ENCODE results near the gene ACBD4.
A peak's percentile ranks its signal among the peaks of the same experiment; 100 is the strongest.

ACBD4 gene

DNA sequence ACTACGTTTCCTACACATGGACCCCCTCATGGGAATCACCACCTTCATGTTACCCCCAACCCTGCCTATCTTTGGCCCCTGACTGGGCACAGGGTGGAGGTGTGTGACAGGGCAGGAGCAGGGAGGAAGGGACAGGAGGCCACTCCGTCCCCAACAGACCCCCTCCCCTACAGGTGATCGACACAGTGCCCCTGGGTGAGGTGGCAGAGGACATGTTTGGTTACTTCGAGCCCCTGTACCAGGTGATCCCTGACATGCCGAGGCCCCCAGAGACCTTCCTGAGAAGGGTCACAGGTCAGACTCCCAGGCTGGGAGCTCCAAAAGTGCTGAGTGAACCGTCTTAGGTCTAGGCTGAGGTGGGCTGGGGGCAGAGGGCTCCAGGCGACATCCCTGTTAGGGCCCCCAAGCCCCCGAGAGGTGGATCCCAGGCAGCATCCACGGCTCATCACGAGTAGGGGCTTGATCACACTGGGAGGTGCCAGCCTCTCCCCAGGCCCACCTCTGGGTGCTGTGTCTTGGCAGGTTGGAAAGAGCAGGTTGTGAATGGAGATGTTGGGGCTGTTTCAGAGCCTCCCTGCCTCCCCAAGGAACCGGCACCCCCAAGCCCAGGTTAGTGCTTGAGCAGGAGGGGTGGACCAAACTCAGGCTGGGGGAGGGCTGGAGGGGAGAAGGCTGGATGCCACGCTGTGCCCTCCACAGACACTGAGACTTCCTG, 1.5 kb downstream of the ACBD4 start:
- no peak for DNase-seq (ENCODE audit: low spot score)

DNA sequence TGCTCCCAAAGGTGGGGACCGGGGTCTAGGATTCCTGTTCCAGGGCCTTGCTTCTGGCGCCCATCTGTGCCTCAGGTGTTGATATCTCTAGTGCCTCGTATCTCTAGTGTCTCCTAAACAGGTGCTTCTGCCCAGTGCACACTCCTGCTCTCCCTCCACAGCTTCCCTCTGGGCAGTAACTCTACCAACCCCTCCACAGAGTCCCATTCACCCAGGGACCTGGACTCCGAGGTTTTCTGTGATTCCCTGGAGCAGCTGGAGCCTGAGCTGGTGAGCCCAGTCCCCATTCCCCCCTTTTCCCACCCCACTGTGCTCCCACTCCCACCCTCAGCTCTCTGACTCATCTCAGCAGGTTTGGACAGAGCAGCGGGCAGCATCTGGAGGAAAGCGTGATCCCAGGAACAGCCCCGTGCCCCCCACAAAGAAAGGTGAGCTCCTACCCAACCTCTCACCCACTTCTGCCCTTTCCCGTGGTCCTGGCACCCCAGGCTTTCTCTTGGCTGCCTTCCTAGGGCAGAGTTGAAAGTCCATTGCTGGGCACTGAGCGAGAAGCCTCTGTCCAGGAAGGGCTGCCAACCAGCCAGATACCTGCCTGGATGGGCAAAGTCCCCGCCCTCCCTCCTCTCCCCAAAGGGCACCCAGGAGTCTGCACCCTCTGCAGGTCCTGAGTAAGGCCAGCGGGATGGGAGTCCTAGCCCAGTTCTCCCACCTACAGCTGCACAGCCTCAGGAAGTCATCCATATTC, 2.2 kb downstream of the ACBD4 start:
- no peak for DNase-seq (ENCODE audit: low spot score)

DNA sequence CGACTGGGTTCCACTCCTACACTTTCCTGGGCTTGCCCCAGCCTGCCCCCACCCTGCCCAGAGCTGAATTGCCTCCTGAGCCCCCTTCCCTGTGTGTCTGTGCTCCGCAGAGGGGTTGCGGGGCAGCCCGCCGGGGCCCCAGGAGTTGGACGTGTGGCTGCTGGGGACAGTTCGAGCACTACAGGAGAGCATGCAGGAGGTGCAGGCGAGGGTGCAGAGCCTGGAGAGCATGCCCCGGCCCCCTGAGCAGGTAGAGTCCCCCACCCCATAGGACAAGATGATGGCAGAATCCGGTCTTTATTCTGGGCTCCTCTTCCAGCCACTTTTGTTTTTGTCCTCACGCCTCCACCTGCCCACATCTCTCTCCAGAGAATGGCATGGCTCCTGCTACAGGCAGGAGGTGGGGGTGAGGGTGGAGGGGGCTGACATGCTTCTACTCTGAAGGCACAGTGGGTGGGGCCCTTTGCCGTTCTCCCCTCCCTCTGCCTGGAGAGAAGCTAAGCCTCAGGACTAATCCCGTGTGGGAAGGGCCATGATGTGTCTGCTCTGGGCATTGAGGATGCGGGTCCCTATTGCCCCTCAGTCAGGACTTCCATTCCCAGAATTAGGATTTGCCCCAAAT, 3.5 kb downstream of the ACBD4 start:
- no peak for DNase-seq (ENCODE audit: low spot score)

DNA sequence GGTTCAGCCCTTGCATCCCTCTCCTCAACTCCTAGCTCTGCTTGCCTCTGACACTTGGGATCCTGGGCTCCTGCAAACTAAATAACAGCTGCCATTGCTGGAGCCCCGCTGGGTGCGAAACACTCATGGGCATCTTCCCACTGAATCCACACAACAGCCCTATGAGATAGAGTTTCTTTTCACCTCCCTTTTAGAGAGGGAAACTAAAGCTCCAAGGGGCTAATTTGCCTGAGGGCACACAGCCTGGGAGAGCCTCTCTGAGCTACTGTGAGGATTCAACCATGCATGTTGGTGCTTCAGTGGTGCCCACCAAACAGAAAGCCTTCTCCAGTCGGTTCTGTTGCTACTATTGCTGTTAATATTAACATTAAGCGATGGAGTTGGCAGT, 4.0 kb downstream of the ACBD4 start:
- no peak for DNase-seq (ENCODE audit: low spot score)

DNA sequence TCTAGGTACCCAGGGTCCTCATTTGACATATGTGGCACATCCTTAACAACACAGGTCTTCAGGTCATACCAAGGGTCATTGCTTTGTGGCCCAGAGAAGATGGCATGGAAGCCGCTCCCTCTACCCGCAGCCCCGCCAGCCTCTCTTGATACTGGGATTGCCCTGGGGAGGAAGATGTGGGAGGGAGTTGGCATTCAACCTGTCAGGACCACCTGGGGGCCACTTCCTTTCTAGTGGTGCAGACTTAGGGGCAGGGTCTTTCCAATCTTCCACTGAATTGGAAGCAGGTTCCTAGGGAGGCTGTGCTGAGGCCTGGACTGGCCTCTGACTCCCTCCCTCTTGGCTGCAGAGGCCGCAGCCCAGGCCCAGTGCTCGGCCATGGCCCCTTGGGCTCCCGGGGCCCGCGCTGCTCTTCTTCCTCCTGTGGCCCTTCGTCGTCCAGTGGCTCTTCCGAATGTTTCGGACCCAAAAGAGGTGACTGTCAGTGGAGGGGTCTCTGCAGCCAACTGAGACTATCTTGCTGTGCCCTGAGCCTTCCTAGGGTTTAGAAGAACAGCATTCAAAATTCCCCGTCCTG, 7.7 kb downstream of the ACBD4 start:
- DNase-seq (ENCODE audit: low spot score): no peak

DNA sequence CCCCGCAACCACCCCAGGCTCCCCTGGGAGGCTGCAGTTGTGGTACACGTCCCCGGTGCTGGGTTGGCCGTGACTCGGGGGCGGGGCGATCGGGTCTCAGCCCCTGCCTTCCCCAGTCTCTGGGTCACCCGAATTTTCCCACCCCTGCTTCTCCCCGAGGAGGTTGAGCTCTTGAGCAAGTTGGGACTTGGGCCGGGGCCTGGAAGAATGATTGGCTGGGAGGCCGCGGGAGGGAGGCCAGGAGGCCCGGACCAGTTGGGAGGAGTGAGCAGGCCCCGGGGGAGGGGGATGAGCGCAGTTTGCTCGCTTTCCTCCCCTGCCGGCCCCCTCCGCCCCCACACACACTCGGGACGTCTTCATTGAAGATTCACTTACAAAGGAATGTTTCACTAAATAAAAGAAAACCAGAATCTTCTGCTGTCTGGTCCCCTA, 8.3 kb downstream of the ACBD4 start:
- no peak for DNase-seq (ENCODE audit: low spot score)

DNA sequence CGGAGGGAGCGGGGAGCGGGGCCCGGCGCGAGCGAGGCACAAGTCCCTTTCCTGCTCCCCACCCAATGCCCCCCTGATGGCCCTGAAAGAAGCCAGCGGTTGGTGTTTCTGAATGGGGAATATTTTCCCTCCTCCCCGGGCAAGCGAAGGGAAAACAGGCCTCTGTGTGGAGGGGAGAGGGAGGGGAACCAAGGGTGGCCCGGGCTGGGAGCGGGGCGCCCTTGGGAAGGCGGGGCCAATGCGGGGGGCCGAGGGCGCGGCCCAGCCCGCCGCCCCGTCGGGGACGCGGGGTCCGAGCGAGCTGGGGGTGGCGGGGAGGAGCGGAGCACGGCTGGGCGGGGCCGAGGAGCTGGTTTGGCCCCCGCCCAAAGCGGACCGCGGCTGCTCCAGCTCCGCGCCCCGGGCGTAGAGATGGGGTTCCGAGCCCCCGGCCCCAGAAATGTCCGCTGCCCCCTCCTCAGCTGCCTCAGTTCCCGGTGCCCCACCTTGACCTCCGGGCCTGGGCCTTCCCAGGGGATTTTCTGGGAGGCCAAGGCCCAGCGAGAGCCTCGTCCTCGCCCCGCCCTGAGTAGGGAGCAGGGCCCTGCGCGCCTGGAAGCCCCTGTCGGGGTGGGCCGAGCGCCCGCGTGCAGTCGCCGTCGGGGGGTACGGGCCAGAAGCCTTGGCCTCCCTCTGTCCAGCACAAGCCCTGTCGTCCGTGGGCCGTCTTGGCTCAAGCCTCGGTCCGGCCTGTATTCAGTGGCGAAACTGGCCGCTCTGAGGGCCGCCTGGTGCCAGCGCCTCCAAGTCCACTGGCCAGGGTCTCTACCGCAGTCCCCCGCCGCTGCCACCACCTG, 8.9 kb downstream of the ACBD4 start:
- peak; percentile 69 for DNase-seq (ENCODE audit: low spot score)

DNA sequence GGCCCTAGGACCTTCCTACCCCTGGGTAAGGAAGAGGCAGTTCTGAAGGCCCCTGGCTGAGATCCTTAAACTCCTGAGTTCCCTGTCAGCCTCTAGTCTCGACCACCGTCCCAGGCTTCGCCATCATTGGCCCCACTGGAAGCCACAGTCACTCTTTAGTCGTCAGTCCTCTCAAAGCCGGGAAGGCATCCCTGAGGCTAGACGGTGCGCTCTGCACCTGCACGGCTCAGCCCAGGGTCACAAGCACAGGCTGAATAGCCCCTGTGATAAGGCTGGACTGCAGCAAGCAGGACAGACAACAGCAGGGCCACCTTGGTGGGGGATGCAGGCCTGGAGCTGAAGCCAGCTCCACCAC, 9.5 kb downstream of the ACBD4 start:
- no peak for DNase-seq (ENCODE audit: low spot score)

DNA sequence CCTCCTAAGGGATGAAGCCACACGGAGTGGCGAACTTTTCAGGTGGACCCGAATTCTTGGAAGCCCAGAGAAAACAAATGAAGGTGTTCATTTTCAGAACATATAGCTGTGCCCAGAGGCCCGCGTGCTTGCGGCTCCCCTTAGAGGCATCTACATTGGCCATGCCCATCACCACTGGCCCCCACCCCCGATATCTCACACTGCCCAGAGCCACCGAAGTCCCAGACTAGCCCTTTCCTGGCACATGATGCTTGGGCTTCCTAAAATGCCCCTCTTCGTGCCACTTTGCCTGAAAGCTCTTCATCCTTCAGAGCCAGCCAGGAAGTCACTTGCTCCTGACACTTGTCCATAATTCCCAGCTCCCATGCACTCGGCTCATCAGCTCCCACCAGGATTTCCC, 10.7 kb downstream of the ACBD4 start:
- no peak for DNase-seq (ENCODE audit: low spot score)

DNA sequence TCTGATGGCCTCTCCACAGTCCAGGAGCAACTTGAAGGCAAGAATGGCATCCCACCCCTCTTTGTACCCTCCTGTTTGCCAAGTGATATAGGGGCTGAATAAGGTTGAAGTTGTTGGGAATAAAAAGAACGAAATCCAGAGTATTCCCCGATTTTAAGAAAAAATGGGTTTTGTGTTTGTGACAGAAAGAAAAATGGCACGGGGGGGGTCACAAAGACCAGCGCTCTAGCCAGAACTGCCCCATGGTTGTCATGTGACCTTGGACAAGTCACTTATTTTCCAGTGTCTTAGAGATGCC, 11.1 kb downstream of the ACBD4 start:
- no peak for DNase-seq (ENCODE audit: low spot score)

DNA sequence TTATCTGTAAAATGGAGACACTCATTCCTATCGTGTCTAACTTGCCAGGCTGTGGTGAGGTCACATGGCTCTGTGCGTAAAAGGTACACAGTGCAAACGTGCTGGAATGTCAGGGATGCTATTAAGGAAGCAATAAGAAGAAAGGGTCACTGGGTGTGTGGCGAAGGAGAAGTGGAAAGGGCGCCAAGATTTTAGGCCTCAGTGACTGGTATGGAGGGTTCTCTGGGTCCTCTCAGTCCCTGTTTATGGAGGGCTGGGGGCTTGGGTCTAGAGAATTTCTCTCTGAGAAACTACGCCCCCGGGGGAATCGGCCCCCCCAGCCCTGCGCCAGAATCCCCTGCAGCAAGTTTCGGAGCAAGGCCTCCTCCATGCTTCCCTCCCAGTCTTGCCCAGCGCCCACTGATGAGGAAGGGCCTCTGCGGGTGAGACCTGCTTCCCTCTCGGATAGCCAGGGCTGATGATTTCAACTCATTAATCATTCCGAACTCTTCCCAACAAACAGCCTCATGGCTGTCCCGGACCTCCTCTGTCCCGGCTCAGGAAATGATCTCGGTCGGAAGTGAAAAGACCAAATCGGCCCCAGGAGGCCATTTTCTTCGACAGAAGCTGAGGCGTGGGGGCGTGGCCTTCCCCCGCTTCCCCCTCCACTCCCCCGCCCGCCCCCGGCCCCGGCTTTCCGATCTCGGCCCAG, 11.5 kb downstream of the ACBD4 start:
- DNase-seq (ENCODE audit: low spot score): peak; percentile 66

DNA sequence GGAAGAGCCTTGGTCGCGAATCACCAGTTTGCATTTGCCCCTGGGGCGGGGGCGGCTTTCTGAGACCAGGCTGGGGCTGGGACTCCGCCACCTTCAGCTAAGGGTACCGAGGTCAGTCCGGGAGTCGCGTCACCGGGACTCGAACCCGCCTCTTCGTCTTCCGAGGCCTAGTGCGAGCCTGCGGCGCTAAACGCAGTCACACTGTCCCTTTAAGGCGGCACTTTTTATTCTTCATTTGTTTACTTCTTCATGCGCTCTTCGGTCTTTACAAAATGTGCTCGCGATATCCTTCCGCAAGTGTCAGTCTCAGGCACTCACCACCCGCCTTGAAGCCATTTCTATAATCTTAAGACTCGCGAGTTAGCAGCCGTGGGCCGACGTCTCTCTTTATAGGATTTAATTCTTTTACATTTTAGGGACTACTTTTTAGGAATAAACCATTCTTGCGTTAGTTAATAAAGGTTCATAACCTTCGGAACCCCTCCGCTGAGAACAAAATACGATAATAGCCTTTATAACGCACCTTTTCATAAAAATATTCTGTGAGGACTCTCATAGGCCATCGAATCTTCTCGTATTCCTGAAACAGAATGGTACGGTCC, 12.2 kb downstream of the ACBD4 start:
- peak; percentile 94 for DNase-seq (ENCODE audit: low spot score)

DNA sequence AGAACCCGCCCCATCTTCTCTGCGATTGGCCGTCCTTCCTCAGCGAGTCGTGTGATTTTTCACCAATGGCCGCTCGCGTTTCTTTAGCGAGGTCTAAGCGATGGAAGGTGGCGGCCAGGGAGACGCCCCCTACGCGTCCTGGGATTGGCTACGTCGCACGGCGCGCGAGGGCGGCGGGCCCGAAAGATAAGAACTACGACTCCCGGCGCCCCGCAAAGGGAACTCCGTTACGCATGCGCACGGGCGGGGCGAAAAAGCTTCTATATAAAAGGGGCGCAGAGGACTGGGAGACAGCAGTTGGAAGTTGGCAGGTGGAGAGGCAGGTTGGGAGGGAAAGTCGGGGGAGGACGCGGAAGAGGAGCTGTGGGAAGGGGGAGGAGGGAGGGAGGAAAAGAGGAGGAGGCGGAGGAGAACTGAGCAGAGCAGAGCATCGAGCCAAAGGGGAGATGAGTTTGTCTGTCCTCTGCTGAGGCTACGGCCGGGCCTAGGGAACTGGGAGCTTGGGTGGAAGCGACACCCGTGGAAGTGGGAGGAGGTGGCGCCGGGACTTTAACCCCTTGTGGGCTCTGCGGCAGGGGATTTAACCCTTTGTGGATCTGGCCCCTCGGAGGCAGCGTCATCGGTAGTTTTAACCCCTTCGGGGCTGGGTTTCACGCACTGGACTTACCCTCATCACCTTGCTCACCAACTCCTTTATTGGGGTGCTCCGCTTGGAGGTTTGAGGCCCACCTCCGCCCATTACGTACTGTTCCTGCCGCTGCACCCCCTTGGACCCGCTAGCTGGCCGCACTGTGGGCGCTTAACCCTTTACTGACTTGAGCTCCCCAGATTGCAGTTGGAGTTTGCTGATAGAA, 12.9 kb downstream of the ACBD4 start, which contains the start of gene HEXIM1:
HEXIM1 (plus strand) TSS at position 293 of the 854 bp plus-strand sequence. CDS start 716 bp downstream, outside the sequence.
- peak; percentile 100 for DNase-seq (ENCODE audit: low spot score)

DNA sequence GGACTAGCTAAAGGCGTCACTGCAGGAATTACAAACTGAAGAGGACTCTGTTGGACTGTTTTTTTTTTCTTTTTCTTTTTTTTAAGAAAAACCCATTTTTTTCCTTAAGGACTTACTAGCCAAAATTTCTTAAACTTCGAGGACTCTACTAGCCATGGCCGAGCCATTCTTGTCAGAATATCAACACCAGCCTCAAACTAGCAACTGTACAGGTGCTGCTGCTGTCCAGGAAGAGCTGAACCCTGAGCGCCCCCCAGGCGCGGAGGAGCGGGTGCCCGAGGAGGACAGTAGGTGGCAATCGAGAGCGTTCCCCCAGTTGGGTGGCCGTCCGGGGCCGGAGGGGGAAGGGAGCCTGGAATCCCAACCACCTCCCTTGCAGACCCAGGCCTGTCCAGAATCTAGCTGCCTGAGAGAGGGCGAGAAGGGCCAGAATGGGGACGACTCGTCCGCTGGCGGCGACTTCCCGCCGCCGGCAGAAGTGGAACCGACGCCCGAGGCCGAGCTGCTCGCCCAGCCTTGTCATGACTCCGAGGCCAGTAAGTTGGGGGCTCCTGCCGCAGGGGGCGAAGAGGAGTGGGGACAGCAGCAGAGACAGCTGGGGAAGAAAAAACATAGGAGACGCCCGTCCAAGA, 13.7 kb downstream of the ACBD4 start:
- DNase-seq (ENCODE audit: low spot score): peak; percentile 82

DNA sequence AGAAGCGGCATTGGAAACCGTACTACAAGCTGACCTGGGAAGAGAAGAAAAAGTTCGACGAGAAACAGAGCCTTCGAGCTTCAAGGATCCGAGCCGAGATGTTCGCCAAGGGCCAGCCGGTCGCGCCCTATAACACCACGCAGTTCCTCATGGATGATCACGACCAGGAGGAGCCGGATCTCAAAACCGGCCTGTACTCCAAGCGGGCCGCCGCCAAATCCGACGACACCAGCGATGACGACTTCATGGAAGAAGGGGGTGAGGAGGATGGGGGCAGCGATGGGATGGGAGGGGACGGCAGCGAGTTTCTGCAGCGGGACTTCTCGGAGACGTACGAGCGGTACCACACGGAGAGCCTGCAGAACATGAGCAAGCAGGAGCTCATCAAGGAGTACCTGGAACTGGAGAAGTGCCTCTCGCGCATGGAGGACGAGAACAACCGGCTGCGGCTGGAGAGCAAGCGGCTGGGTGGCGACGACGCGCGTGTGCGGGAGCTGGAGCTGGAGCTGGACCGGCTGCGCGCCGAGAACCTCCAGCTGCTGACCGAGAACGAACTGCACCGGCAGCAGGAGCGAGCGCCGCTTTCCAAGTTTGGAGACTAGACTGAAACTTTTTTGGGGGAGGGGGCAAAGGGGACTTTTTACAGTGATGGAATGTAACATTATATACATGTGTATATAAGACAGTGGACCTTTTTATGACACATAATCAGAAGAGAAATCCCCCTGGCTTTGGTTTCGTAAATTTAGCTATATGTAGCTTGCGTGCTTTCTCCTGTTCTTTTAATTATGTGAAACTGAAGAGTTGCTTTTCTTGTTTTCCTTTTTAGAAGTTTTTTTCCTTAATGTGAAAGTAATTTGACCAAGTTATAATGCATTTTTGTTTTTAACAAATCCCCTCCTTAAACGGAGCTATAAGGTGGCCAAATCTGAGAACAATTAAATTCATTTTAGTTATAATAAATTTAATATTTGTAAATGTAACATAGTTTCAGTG, 14.5 kb downstream of the ACBD4 start:
- DNase-seq (ENCODE audit: low spot score): peak; percentile 51

DNA sequence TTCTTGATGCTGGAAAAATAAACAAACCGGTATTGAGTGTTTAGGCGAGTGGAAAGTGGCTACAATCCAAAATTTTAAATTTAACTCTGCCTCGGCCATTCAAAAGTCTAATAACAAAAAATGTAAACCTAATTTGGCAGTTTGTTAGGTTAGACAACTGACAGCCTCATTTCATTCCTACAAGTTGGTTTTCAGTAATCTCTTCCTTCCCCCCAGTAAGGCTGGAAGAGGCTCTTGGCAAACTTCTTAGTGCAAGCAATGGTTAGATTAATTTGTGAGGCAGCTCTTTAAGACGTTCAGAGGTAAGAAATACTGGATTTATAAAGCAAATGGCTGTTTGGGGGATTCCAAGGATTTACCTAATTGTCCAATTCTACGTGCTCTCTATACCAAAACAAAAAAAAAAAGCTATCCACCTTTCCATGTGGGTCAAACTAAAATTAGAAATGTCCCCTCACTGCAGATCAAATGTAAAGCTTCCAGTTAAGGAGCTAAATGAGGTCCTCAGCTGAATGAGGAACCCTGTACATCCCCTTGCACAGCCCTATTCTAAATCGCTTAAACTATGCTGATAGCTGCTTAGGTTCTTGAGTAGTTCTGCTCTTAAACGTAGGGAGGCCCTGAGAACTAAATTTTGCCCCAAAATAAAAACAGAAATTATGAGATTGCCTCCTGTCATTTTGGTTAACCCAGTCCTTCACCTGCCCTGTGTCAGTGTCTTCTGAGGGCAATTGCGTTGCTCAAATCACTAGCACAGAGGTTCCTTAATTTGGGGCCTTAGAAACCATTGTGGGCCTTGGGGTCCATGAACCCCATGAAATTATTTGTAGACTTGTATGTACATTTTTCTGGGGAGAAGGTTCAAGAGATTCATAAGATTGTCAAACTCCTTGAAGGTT, 15.7 kb downstream of the ACBD4 start:
- DNase-seq (ENCODE audit: low spot score): no peak

DNA sequence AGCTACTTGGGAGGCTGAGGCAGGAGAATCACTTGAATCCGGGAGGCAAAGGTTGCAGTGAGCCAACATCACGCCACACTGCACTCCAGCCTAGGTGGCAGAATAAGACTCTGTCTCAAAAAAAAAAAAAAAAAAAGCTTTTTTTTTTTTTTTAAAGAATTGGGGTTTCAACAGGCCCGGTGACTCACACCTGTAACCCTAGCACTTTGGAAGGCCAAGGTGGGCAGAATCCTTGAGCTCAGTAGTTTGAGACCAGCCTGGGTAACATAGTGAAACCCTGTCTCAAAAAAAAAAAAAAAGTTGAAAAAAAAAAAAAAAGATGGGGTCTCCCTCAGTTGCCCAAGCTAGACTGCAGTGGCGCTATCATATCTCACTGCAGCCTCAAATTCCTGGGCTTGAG, 19.5 kb downstream of the ACBD4 start:
- DNase-seq (ENCODE audit: low spot score): no peak
